Measurements from ENCODE around the gene HEXB. TPM values are rescaled to one million over a fixed set of nuclear protein-coding genes. Genes with fewer than 3 reads are reported as not detected.
"Not testable (repeated sequence)": the region's sequence is repeated elsewhere in the genome, so short reads cannot be mapped to it uniquely, and the experiment has no call there.

The HEXB gene
- total RNA-seq, 1 experiment from 2014 or later = 56.3 TPM

- H2BK20ac ChIP-seq (ENCODE audit: low read depth, low read length, poor library complexity, severe bottlenecking) = no peak overlapping the region
- no peak overlapping the region for H3T11ph ChIP-seq (ENCODE audit: low read length)
- H3K4ac ChIP-seq (ENCODE audit: low read depth, low read length) = no peak overlapping the region
- no peak overlapping the region for H3K9ac ChIP-seq (ENCODE audit: extremely low read depth, insufficient read length, low read length)
- no peak overlapping the region for H3K27ac ChIP-seq (ENCODE audit: insufficient read length, low read depth, low read length)
- no peaks in the 10 kb centered on the region; the same call in 1 of the 2 replicates for H3K4me1 ChIP-seq (ENCODE audit: insufficient read depth, low read length)
- no peaks in the 10 kb centered on the region for H4K20me1 ChIP-seq (ENCODE audit: control insufficient read depth, insufficient read depth, insufficient read length)
- H2AK5ac ChIP-seq (ENCODE audit: insufficient read length, low read length) = no peak overlapping the region
- no peak overlapping the region for H4K5ac ChIP-seq (ENCODE audit: insufficient read length, low read depth, low read length)
- no peaks in the 10 kb centered on the region for H3K23me2 ChIP-seq (ENCODE audit: insufficient read length, low read depth, low read length, poor library complexity, severe bottlenecking)
- Mint-ChIP-seq H3K36me3 (ENCODE audit: insufficient read depth in 1 of 3, low read depth in 3 of 3) (no peaks in the 10 kb centered on the region; a peak in 1 of 7 replicates), H3K27ac (peak overlapping the region in 1 of 3 experiments; percentile 41; a peak in 1 of 7 replicates), H3K9me3 (no peaks in the 10 kb centered on the region), H3K4me1 (peaks cover 13 to 20% of the 10 kb centered on the region in 2 experiments), H3K4me3 (no peak overlapping the region; a peak in 1 of 5 replicates), H3K27me3 (ENCODE audit: low read depth) (no peaks in the 10 kb centered on the region)
- DNase-seq = no peak
- no CpG with 5 or more reads among the region's 6 CpGs for WGBS (ENCODE audit: extremely low coverage, insufficient read length, low lambda C conversion rate)
- no peak overlapping the region for H4K91ac ChIP-seq (ENCODE audit: insufficient read length, low read depth, low read length)
- H3K4me2 ChIP-seq (ENCODE audit: insufficient read depth, insufficient read length, low read length) = no peak overlapping the region
- H2BK120ac ChIP-seq (ENCODE audit: low read depth, low read length, poor library complexity, severe bottlenecking) = no peak overlapping the region
- H3K18ac ChIP-seq (ENCODE audit: insufficient read length, low read depth, low read length) = no peak overlapping the region
- no peak overlapping the region for H3K56ac ChIP-seq (ENCODE audit: insufficient read length, low read depth, low read length)
- H2AFZ ChIP-seq (ENCODE audit: low read length) = no peak overlapping the region
- no peaks in the 10 kb centered on the region for H3K9me3 ChIP-seq (ENCODE audit: control insufficient read depth, low read depth, low read length)
- no peak overlapping the region for H2BK15ac ChIP-seq (ENCODE audit: low read depth, low read length)
- H4K8ac ChIP-seq (replicated peaks; ENCODE audit: insufficient read length, low read depth, low read length) = no peak overlapping the region
- no peaks in the 10 kb centered on the region for H3K27me3 ChIP-seq (ENCODE audit: insufficient read depth, low read length)
- no peak overlapping the region for H3K14ac ChIP-seq (ENCODE audit: insufficient read depth, low read length)
- H3K79me2 ChIP-seq (ENCODE audit: insufficient read depth, low read length) = no peaks in the 10 kb centered on the region; the same call in 1 of the 2 replicates
- H3K23ac ChIP-seq (ENCODE audit: insufficient read length, low read depth, low read length) = no peak overlapping the region
- no peak overlapping the region for H2BK12ac ChIP-seq (ENCODE audit: insufficient read length, low read depth, low read length)
- H2BK5ac ChIP-seq (ENCODE audit: insufficient read length, low read length) = no peak overlapping the region
- H3K79me1 ChIP-seq (ENCODE audit: insufficient read depth, low read depth, low read length, poor library complexity, severe bottlenecking) = no peaks in the 10 kb centered on the region
- peak; percentile 66; the same call in 2 of the 3 replicates for TF ChIP-seq CTCF (conservative IDR thresholded peaks at IDR 0.05)
Measured at GRCh38 chr5:74673011-74673790, 11.8 kb upstream of the HEXB start.

- peaks cover 17 to 19% of the 10 kb centered on the region in 2 experiments for H3K4me1 Mint-ChIP-seq
- H2AK5ac ChIP-seq (ENCODE audit: insufficient read length, low read length); H3K4me2 ChIP-seq (ENCODE audit: insufficient read depth, insufficient read length, low read length); H4K5ac ChIP-seq (ENCODE audit: insufficient read length, low read depth, low read length); H3K4ac ChIP-seq (ENCODE audit: low read depth, low read length); H3K27ac ChIP-seq (ENCODE audit: insufficient read length, low read depth, low read length); H3K56ac ChIP-seq (ENCODE audit: insufficient read length, low read depth, low read length); H3K4me3 Mint-ChIP-seq; H3K27me3 ChIP-seq (ENCODE audit: insufficient read depth, low read length); H3K23me2 ChIP-seq (ENCODE audit: insufficient read length, low read depth, low read length, poor library complexity, severe bottlenecking); H3K14ac ChIP-seq (ENCODE audit: insufficient read depth, low read length); H3K4me1 ChIP-seq (ENCODE audit: insufficient read depth, low read length); H2AFZ ChIP-seq (ENCODE audit: low read length); H2BK15ac ChIP-seq (ENCODE audit: low read depth, low read length); H2BK20ac ChIP-seq (ENCODE audit: low read depth, low read length, poor library complexity, severe bottlenecking); H3K36me3 Mint-ChIP-seq (ENCODE audit: insufficient read depth in 1 of 3, low read depth in 3 of 3); DNase-seq; H4K8ac ChIP-seq (replicated peaks; ENCODE audit: insufficient read length, low read depth, low read length); H4K20me1 ChIP-seq (ENCODE audit: control insufficient read depth, insufficient read depth, insufficient read length); H3K27me3 Mint-ChIP-seq (ENCODE audit: low read depth); H3K23ac ChIP-seq (ENCODE audit: insufficient read length, low read depth, low read length); H3K9ac ChIP-seq (ENCODE audit: extremely low read depth, insufficient read length, low read length); H3T11ph ChIP-seq (ENCODE audit: low read length); H3K27ac Mint-ChIP-seq; H2BK5ac ChIP-seq (ENCODE audit: insufficient read length, low read length); H3K18ac ChIP-seq (ENCODE audit: insufficient read length, low read depth, low read length); H3K79me1 ChIP-seq (ENCODE audit: insufficient read depth, low read depth, low read length, poor library complexity, severe bottlenecking); H3K79me2 ChIP-seq (ENCODE audit: insufficient read depth, low read length); H3K9me3 ChIP-seq (ENCODE audit: control insufficient read depth, low read depth, low read length); H2BK120ac ChIP-seq (ENCODE audit: low read depth, low read length, poor library complexity, severe bottlenecking); H2BK12ac ChIP-seq (ENCODE audit: insufficient read length, low read depth, low read length); H4K91ac ChIP-seq (ENCODE audit: insufficient read length, low read depth, low read length); H3K9me3 Mint-ChIP-seq: not testable (repeated sequence)
- no CpG with 5 or more reads among the region's 6 CpGs for WGBS (ENCODE audit: extremely low coverage, insufficient read length, low lambda C conversion rate)
Measured at GRCh38 chr5:74676466-74676865, 8.6 kb upstream of the HEXB start.

Measured in H9 (cell line).